ENCODE measurements around the gene PLEKHM2. TPM values are rescaled to one million over a fixed set of nuclear protein-coding genes. Genes with fewer than 3 reads are reported as not detected.

Gene PLEKHM2
- total RNA-seq, 1 experiment from 2014 or later, result 33.3 TPM

DNA sequence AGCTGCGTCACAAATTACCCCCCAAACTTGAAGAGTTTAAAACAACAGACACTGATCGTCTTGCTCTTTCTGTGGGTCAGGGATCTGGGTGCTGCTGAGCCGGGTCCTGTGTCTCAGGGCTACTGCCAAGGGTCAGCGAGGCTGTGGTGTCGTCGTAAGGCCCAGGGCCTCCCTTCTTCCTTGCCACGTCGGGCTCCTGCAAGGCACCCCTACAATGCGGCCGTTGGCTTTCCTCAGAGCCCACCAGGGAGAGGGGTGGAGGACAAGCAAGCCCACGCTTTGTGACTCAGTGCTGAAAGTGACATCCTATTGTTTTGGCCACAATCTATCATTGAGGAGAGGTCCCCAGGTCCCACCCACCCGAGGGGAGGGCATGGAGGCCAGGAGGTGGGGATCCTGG lies 66.8 kb downstream of the PLEKHM2 start:
- ChIA-PET CTCF (no interaction called here), POLR2A (no interaction called here)
- no peak for DNase-seq
- Mint-ChIP-seq H3K27me3 (ENCODE audit: insufficient read depth, unreplicated experiment) (no peaks in the 10 kb centered on the region), H3K4me3 (ENCODE audit: unreplicated experiment) (no peak overlapping the region), H3K9me3 (ENCODE audit: unreplicated experiment) (no peaks in the 10 kb centered on the region), H3K4me1 (ENCODE audit: low read depth, unreplicated experiment) (peaks cover 6% of the 10 kb centered on the region), H3K27ac (ENCODE audit: unreplicated experiment) (no peak overlapping the region), H3K36me3 (ENCODE audit: insufficient read depth, unreplicated experiment) (no peaks in the 10 kb centered on the region)
- Histone ChIP-seq H3K36me3 (ENCODE audit: control insufficient read depth, insufficient read depth, low read length) (no peaks in the 10 kb centered on the region), H3K9me3 (no peaks in the 10 kb centered on the region), H3K4me1 (peaks cover 8% of the 10 kb centered on the region), H3K27me3 (replicated peaks; ENCODE audit: control insufficient read depth, insufficient read depth, low read length) (no peaks in the 10 kb centered on the region), H3K4me3 (ENCODE audit: low read depth, low read length) (no peak overlapping the region)
- TF ChIP-seq, protein P1, sequence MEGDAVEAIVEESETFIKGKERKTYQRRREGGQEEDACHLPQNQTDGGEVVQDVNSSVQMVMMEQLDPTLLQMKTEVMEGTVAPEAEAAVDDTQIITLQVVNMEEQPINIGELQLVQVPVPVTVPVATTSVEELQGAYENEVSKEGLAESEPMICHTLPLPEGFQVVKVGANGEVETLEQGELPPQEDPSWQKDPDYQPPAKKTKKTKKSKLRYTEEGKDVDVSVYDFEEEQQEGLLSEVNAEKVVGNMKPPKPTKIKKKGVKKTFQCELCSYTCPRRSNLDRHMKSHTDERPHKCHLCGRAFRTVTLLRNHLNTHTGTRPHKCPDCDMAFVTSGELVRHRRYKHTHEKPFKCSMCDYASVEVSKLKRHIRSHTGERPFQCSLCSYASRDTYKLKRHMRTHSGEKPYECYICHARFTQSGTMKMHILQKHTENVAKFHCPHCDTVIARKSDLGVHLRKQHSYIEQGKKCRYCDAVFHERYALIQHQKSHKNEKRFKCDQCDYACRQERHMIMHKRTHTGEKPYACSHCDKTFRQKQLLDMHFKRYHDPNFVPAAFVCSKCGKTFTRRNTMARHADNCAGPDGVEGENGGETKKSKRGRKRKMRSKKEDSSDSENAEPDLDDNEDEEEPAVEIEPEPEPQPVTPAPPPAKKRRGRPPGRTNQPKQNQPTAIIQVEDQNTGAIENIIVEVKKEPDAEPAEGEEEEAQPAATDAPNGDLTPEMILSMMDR (IDR thresholded peaks at IDR 0.05; ENCODE audit: insufficient read depth in 1 of 2, low read depth in 1 of 2, low read length in 1 of 2, severe bottlenecking in 1 of 2, unreplicated experiment in 1 of 2), result no peak
- BruUV-seq (replicated peaks), result no TSS peak
- intact Hi-C loops (cut with micrococcal nuclease; ENCODE audit: unreplicated experiment), result no loop called here

DNA sequence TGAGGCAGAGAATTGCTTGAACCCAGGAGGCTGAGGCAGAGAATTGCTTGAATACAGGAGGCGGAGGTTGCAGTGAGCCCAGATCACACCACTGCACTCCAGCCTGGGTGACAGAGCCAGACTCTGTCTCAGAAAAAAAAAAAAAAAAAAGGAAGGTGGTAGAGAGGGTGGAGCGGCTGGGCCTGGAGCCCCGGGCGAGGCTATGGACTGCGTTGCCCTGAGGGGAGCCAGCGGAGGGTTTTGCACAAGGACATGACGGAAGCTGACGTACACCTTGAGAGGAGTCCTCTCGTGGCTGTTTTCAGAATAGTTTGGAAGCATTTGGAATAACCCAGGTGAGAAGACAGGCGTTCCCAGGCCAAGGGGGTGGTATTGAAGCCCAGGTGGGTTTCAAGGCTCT lies 67.6 kb downstream of the PLEKHM2 start:
- TF ChIP-seq, protein P1 (IDR thresholded peaks at IDR 0.05; ENCODE audit: insufficient read depth in 1 of 2, low read depth in 1 of 2, low read length in 1 of 2, severe bottlenecking in 1 of 2, unreplicated experiment in 1 of 2), result no peak
- no peak overlapping the region for H3K27ac Mint-ChIP-seq (ENCODE audit: unreplicated experiment)

DNA sequence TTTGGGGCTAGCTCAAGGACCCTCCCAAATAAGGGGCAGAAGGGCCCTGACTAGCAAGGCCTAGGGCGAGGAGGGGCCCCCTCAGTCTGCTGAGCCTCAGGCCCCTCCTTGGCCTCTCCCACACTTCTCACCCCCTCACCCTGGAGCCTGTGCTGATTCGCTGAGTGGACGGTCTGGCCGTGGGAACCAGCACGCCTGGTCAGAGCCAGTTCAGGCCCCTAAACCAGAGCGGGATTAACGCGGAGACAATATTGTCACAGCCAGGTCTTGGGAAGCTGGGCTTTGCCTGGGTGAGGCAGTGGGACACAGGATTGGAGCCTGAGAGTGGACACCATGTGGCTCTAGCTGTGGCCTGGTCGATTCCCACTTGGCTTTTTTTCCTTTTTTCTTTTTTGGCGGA lies 69.7 kb downstream of the PLEKHM2 start:
- no TSS peak for BruUV-seq (replicated peaks)
- Histone ChIP-seq H3K4me1 (peaks cover 15% of the 10 kb centered on the region), H3K9me3 (no peaks in the 10 kb centered on the region), H3K36me3 (ENCODE audit: control insufficient read depth, insufficient read depth, low read length) (no peaks in the 10 kb centered on the region), H3K4me3 (ENCODE audit: low read depth, low read length) (no peak overlapping the region), H3K27me3 (replicated peaks; ENCODE audit: control insufficient read depth, insufficient read depth, low read length) (no peaks in the 10 kb centered on the region)
- intact Hi-C loops (cut with micrococcal nuclease; ENCODE audit: unreplicated experiment), result no loop called here
- TF ChIP-seq, protein P1 (IDR thresholded peaks at IDR 0.05; ENCODE audit: insufficient read depth in 1 of 2, low read depth in 1 of 2, low read length in 1 of 2, severe bottlenecking in 1 of 2, unreplicated experiment in 1 of 2), result no peak
- Mint-ChIP-seq H3K36me3 (ENCODE audit: insufficient read depth, unreplicated experiment) (no peaks in the 10 kb centered on the region), H3K4me3 (ENCODE audit: unreplicated experiment) (no peak overlapping the region), H3K27ac (ENCODE audit: unreplicated experiment) (no peak overlapping the region), H3K27me3 (ENCODE audit: insufficient read depth, unreplicated experiment) (no peaks in the 10 kb centered on the region), H3K9me3 (ENCODE audit: unreplicated experiment) (no peaks in the 10 kb centered on the region), H3K4me1 (ENCODE audit: low read depth, unreplicated experiment) (peaks cover 8% of the 10 kb centered on the region)
- no peak for DNase-seq
- CTCF ChIA-PET, result no interaction called here
- POLR2A ChIA-PET, result no interaction called here

More for the DNA sequence above, 67.6 kb downstream of the PLEKHM2 start:
- no peak overlapping the region for H3K4me3 ChIP-seq (ENCODE audit: low read depth, low read length)
- DNase-seq, result no peak
- ChIA-PET CTCF (no interaction called here), POLR2A (no interaction called here)
- no peak overlapping the region for H3K4me3 Mint-ChIP-seq (ENCODE audit: unreplicated experiment)
- no peaks in the 10 kb centered on the region for H3K9me3 Mint-ChIP-seq (ENCODE audit: unreplicated experiment)
- H3K36me3 Mint-ChIP-seq (ENCODE audit: insufficient read depth, unreplicated experiment), result no peaks in the 10 kb centered on the region
- peaks cover 8% of the 10 kb centered on the region for H3K4me1 ChIP-seq
- H3K9me3 ChIP-seq, result no peaks in the 10 kb centered on the region
- H3K4me1 Mint-ChIP-seq (ENCODE audit: low read depth, unreplicated experiment), result peaks cover 8% of the 10 kb centered on the region
- intact Hi-C loops (cut with micrococcal nuclease; ENCODE audit: unreplicated experiment), result no loop called here
- no TSS peak for BruUV-seq (replicated peaks)
- no peaks in the 10 kb centered on the region for H3K27me3 Mint-ChIP-seq (ENCODE audit: insufficient read depth, unreplicated experiment)
- H3K36me3 ChIP-seq (ENCODE audit: control insufficient read depth, insufficient read depth, low read length), result no peaks in the 10 kb centered on the region
- H3K27me3 ChIP-seq (replicated peaks; ENCODE audit: control insufficient read depth, insufficient read depth, low read length), result no peaks in the 10 kb centered on the region

Measured in Caco-2 (cell line).